ENCODE measurements around the gene BICD2. TPM values are rescaled to one million over a fixed set of nuclear protein-coding genes. Genes with fewer than 3 reads are reported as not detected.

Gene BICD2
- total and polyA plus RNA-seq, 2 experiments from 2014 or later = 25.6 to 45.0 TPM

- Histone ChIP-seq H3K9me2 (ENCODE audit: insufficient read depth) (no peaks in the 10 kb centered on the region), H4K20me1 (ENCODE audit: insufficient read depth) (no peaks in the 10 kb centered on the region), H3K9ac (no peak overlapping the region), H3K79me2 (ENCODE audit: insufficient read depth) (peaks cover 35% of the 10 kb centered on the region), H3K4me3 (no peak overlapping the region), H2AFZ (no peak overlapping the region), H3K27ac (no peak overlapping the region), H3K36me3 (ENCODE audit: low read depth) (no peaks in the 10 kb centered on the region; the same call in 1 of the 2 replicates), H3K4me2 (ENCODE audit: unreplicated experiment) (no peak overlapping the region), H3K4me1 (ENCODE audit: insufficient read depth) (no peaks in the 10 kb centered on the region), H3K27me3 (replicated peaks; ENCODE audit: insufficient read depth) (no peaks in the 10 kb centered on the region), H3K9me3 (ENCODE audit: low read depth) (no peaks in the 10 kb centered on the region), H3F3A (ENCODE audit: insufficient read depth) (no peaks in the 10 kb centered on the region)
- WGBS, 2 experiments (ENCODE audit: low coverage in 1 of 2, low lambda C conversion rate in 2 of 2, missing lambda C conversion rate in 2 of 2) = 89 to 90% methylated on average over 7 of the region's 7 CpGs
- DNase-seq = no peak
- no peak for TF ChIP-seq EZH2 (IDR thresholded peaks at IDR 0.05; ENCODE audit: insufficient read depth, poor library complexity, severe bottlenecking)
- TF ChIP-seq EZH2phosphoT487 (IDR thresholded peaks at IDR 0.05; ENCODE audit: insufficient read depth, low read depth) = no peak
- in situ Hi-C loops (cut with MboI) = no loop called here
Observed at GRCh38 chr9:92721548-92721947, 43.1 kb downstream of the BICD2 start.

GRCh38 chr9:92720807-92721535 is 43.7 kb downstream of the BICD2 start:
- H3K4me1 ChIP-seq (ENCODE audit: insufficient read depth) = no peaks in the 10 kb centered on the region
- no peaks in the 10 kb centered on the region for H3K27me3 ChIP-seq (replicated peaks; ENCODE audit: insufficient read depth)
- H3K27ac ChIP-seq = no peak overlapping the region
- no peak overlapping the region for H2AFZ ChIP-seq
- no peak for TF ChIP-seq EZH2 (IDR thresholded peaks at IDR 0.05; ENCODE audit: insufficient read depth, poor library complexity, severe bottlenecking)
- no peak for TF ChIP-seq EZH2phosphoT487 (IDR thresholded peaks at IDR 0.05; ENCODE audit: insufficient read depth, low read depth)
- no peaks in the 10 kb centered on the region for H3F3A ChIP-seq (ENCODE audit: insufficient read depth)
- no peaks in the 10 kb centered on the region for H3K9me2 ChIP-seq (ENCODE audit: insufficient read depth)
- H3K9ac ChIP-seq = no peak overlapping the region
- H3K79me2 ChIP-seq (ENCODE audit: insufficient read depth) = peaks cover 30% of the 10 kb centered on the region
- no peak overlapping the region for H3K4me3 ChIP-seq
- 70 to 75% methylated on average over 8 of the region's 8 CpGs for WGBS, 2 experiments (ENCODE audit: low coverage in 1 of 2, low lambda C conversion rate in 2 of 2, missing lambda C conversion rate in 2 of 2)
- no peak for DNase-seq
- H3K4me2 ChIP-seq (ENCODE audit: unreplicated experiment) = no peak overlapping the region
- H4K20me1 ChIP-seq (ENCODE audit: insufficient read depth) = no peaks in the 10 kb centered on the region
- H3K9me3 ChIP-seq (ENCODE audit: low read depth) = no peaks in the 10 kb centered on the region
- H3K36me3 ChIP-seq (ENCODE audit: low read depth) = no peaks in the 10 kb centered on the region; the same call in 1 of the 2 replicates
- in situ Hi-C loops (cut with MboI) = no loop called here

DNA sequence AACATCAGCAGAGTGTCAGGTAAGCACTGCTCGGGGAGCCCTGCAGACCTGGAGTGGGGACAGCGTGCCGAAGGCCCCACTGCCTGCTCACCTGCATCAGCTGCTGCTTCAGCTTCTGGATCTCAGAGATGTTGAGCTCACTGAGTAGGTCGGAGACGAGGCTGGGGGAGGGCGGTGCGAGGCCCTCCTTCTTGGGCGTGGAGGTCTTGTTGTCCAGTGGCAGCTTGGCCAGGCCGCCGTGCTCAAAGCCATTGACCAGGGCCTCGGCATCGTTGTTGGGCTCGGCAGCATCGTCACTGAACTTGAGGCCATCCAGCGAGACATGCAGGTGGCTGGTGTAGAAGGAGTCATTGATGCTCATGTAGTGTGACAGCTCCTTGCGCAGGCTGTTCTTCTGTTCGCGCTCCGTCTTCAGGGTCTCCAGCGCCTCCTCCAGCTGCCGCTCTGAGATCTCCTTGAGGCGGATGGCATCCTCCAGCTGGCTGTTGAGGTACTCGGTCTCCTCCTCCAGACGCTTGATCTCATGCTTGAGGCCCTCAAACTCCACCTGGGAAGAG is 44.3 kb downstream of the BICD2 start:
- no peaks in the 10 kb centered on the region for H4K20me1 ChIP-seq (ENCODE audit: insufficient read depth)
- in situ Hi-C loops (cut with MboI) = no loop called here
- no peaks in the 10 kb centered on the region for H3K9me3 ChIP-seq (ENCODE audit: low read depth)
- H3K27ac ChIP-seq = no peak overlapping the region
- peaks cover 24% of the 10 kb centered on the region for H3K79me2 ChIP-seq (ENCODE audit: insufficient read depth)
- no peak overlapping the region for H3K4me2 ChIP-seq (ENCODE audit: unreplicated experiment)
- H3K4me1 ChIP-seq (ENCODE audit: insufficient read depth) = no peaks in the 10 kb centered on the region
- H3K9ac ChIP-seq = no peak overlapping the region
- no peaks in the 10 kb centered on the region for H3F3A ChIP-seq (ENCODE audit: insufficient read depth)
- WGBS, 2 experiments (ENCODE audit: low coverage in 1 of 2, low lambda C conversion rate in 2 of 2, missing lambda C conversion rate in 2 of 2) = 94 to 97% methylated on average over 23 of the region's 24 CpGs
- TF ChIP-seq EZH2 (IDR thresholded peaks at IDR 0.05; ENCODE audit: insufficient read depth, poor library complexity, severe bottlenecking) (no peak), EZH2phosphoT487 (IDR thresholded peaks at IDR 0.05; ENCODE audit: insufficient read depth, low read depth) (no peak)
- H3K36me3 ChIP-seq (ENCODE audit: low read depth) = peaks cover 4% of the 10 kb centered on the region; the same call in 1 of the 2 replicates
- H3K9me2 ChIP-seq (ENCODE audit: insufficient read depth) = no peaks in the 10 kb centered on the region
- DNase-seq = no peak
- H3K27me3 ChIP-seq (replicated peaks; ENCODE audit: insufficient read depth) = no peaks in the 10 kb centered on the region
- no peak overlapping the region for H2AFZ ChIP-seq
- H3K4me3 ChIP-seq = no peak overlapping the region

DNA sequence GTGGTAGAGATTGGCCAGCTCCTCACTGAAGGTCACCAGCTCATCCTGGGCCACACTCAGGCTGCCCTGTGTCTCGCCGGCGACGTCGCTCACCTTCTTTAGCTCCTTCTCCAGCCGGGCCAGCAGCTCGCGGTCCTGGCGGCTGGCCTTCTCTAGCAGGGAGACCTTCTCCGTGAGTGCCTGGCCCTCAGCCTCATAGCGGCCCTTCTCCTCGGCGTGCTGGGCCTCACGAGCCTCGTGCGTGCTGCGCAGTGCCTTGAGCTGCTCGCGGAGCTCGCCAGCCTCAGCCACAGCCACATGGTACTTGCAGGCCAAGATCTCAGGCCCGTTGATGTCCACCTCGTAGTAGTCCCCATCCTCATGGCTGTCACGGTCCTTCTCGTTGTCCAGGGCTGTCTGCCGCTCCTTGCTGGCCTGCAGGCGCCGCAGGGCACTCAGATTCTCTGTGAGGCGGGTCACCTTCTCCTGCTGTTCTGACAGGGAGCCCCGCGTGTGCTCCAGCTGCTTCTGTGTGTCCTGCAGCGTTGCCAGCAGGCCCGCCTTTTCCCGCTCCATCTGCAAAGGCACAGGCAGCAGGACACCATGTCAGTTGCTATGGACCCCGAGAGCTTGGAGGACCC is 45.5 kb downstream of the BICD2 start:
- no peaks in the 10 kb centered on the region for H3K4me1 ChIP-seq (ENCODE audit: insufficient read depth)
- WGBS, 2 experiments (ENCODE audit: low coverage in 1 of 2, low lambda C conversion rate in 2 of 2, missing lambda C conversion rate in 2 of 2) = 94 to 96% methylated on average over 34 of the region's 34 CpGs
- no peak overlapping the region for H3K9ac ChIP-seq
- H2AFZ ChIP-seq = no peak overlapping the region
- H3K9me3 ChIP-seq (ENCODE audit: low read depth) = no peaks in the 10 kb centered on the region
- H4K20me1 ChIP-seq (ENCODE audit: insufficient read depth) = no peaks in the 10 kb centered on the region
- no peaks in the 10 kb centered on the region for H3K9me2 ChIP-seq (ENCODE audit: insufficient read depth)
- no peaks in the 10 kb centered on the region for H3K27me3 ChIP-seq (replicated peaks; ENCODE audit: insufficient read depth)
- H3K4me3 ChIP-seq = no peak overlapping the region
- H3K36me3 ChIP-seq (ENCODE audit: low read depth) = peaks cover 6% of the 10 kb centered on the region; the same call in 1 of the 2 replicates
- no peaks in the 10 kb centered on the region for H3F3A ChIP-seq (ENCODE audit: insufficient read depth)
- in situ Hi-C loops (cut with MboI) = no loop called here
- H3K27ac ChIP-seq = no peak overlapping the region
- DNase-seq = no peak
- H3K79me2 ChIP-seq (ENCODE audit: insufficient read depth) = peaks cover 12% of the 10 kb centered on the region
- TF ChIP-seq EZH2 (IDR thresholded peaks at IDR 0.05; ENCODE audit: insufficient read depth, poor library complexity, severe bottlenecking) = no peak
- no peak for TF ChIP-seq EZH2phosphoT487 (IDR thresholded peaks at IDR 0.05; ENCODE audit: insufficient read depth, low read depth)
- H3K4me2 ChIP-seq (ENCODE audit: unreplicated experiment) = no peak overlapping the region
